Smooth muscle cell (in vitro differentiated cells): ENCODE measurements around the gene FAM111A. TPM values are rescaled to one million over a fixed set of nuclear protein-coding genes. Genes with fewer than 3 reads are reported as not detected.

Experiments used
- DNase-seq: peaks from one replicate; lab custom pipeline; 2025; ENCODE audit not compliant: unreplicated experiment; lab: John Stamatoyannopoulos, UW
- H2AFZ ChIP-seq: fragments of 200-600 bp; sonication (generic); 2 replicates; pipeline ENCODE4 v1.6.0; 2016; ENCODE audit warnings: antibody characterized with exemption, low read depth, mild to moderate bottlenecking
- H3F3A ChIP-seq: fragments of 200-600 bp; sonication (generic); 2 replicates; pipeline ENCODE4 v1.6.0; 2017; ENCODE audit warnings: antibody characterized with exemption, low read depth
- H3K27ac ChIP-seq: fragments of 200-600 bp; sonication (generic); 2 replicates; pipeline ENCODE4 v1.5.1; 2016; ENCODE audit warnings: low read depth, mild to moderate bottlenecking
- H3K27me3 ChIP-seq: fragments of 200-600 bp; sonication (generic); 2 replicates; pipeline ENCODE4 v1.6.1; 2016; ENCODE audit warnings: low read depth, mild to moderate bottlenecking
- H3K36me3 ChIP-seq: fragments of 200-600 bp; sonication (generic); 2 replicates; pipeline ENCODE4 v1.5.1; 2016; ENCODE audit warnings: low read depth
- H3K4me1 ChIP-seq: fragments of 200-600 bp; sonication (generic); 2 replicates; pipeline ENCODE4 v1.5.1; 2016; ENCODE audit warnings: low read depth
- H3K4me2 ChIP-seq: fragments of 200-600 bp; sonication (generic); 2 replicates; pipeline ENCODE4 v1.6.0; 2016; ENCODE audit warnings: mild to moderate bottlenecking
- H3K4me3 ChIP-seq: fragments of 200-600 bp; sonication (generic); 2 replicates; pipeline ENCODE4 v1.5.1; 2016; ENCODE audit warnings: mild to moderate bottlenecking
- H3K79me2 ChIP-seq: fragments of 200-600 bp; sonication (generic); 2 replicates; pipeline ENCODE4 v1.6.0; 2016; ENCODE audit warnings: low read depth, mild to moderate bottlenecking
- H3K9ac ChIP-seq: fragments of 200-600 bp; sonication (generic); 2 replicates; pipeline ENCODE4 v1.6.0; 2016; ENCODE audit warnings: low read depth
- H3K9me3 ChIP-seq: fragments of 200-600 bp; sonication (generic); replicated peaks from 2 replicates; pipeline ENCODE4 v1.5.1; 2016; ENCODE audit warnings: low read depth
- H4K20me1 ChIP-seq: fragments of 200-600 bp; sonication (generic); 2 replicates; pipeline ENCODE4 v1.6.0; 2016; ENCODE audit warnings: low read depth
- CTCF ChIP-seq: fragments of 200-600 bp; sonication (generic); IDR thresholded peaks from 2 replicates; pipeline ENCODE4 v1.5.1; 2017; ENCODE audit warnings: borderline replicate concordance, mild to moderate bottlenecking, antibody characterized with exemption; ENCODE audit not compliant: insufficient read depth, poor library complexity, severe bottlenecking
- WGBS: methylation state at CpG from one replicate; pipeline ENCODE4 v1.1.7; 2016; ENCODE audit warnings: low lambda C conversion rate; 5-methylcytosine and 5-hydroxymethylcytosine counted together
- polyA plus RNA-seq: library from polyadenylated mRNA; unstranded; fragments of >200 nt; fragmentation: Nextera tagmentation; extraction: Ambion mirVana; gene quantifications from 2 replicates; pipeline ENCODE4 v1.2.1, GENCODE V29; 2016
- total RNA-seq: library from RNA; depleted of rRNA; stranded (reverse); fragments of >200 nt; gene quantifications from 2 replicates; pipeline ENCODE4 v1.2.3, GENCODE V29; 2014

FAM111A gene
- total and polyA plus RNA-seq, 2 experiments from 2014 or later = 6.2 to 14.3 TPM

- Histone ChIP-seq H3K9me3 (no peaks in the 10 kb centered on the region), H3K27me3 (no peaks in the 10 kb centered on the region), H3K4me3 (no peak overlapping the region), H3K36me3 (no peaks in the 10 kb centered on the region), H3K9ac (no peak overlapping the region), H4K20me1 (peaks cover 55% of the 10 kb centered on the region), H3K79me2 (peaks cover 39% of the 10 kb centered on the region), H3K4me1 (peaks cover 34% of the 10 kb centered on the region), H2AFZ (no peak overlapping the region), H3F3A (peaks cover 5% of the 10 kb centered on the region), H3K27ac (no peak overlapping the region), H3K4me2 (no peak overlapping the region)
- 75% methylated on average over 2 of the region's 2 CpGs for WGBS
- DNase-seq = no peak
- no peak for TF ChIP-seq CTCF
These were observed 36.5 kb downstream of the FAM111A start for GRCh38 chr11:59179121-59179520.

- H3K79me2 ChIP-seq = peaks cover 39% of the 10 kb centered on the region
- WGBS = 76% methylated on average over 2 of the region's 2 CpGs
These were observed 37.6 kb downstream of the FAM111A start for GRCh38 chr11:59180168-59180776.

GRCh38 chr11:59180907-59181306 is 38.3 kb downstream of the FAM111A start:
- H4K20me1 ChIP-seq = peaks cover 66% of the 10 kb centered on the region
- 96% methylated on average over 2 of the region's 2 CpGs for WGBS
- H3K27me3 ChIP-seq = no peaks in the 10 kb centered on the region
- H3K27ac ChIP-seq = no peak overlapping the region
- H3K4me3 ChIP-seq = no peak overlapping the region
- H3F3A ChIP-seq = no peaks in the 10 kb centered on the region
- H2AFZ ChIP-seq = no peak overlapping the region
- no peak for DNase-seq
- peaks cover 39% of the 10 kb centered on the region for H3K79me2 ChIP-seq
- TF ChIP-seq CTCF = no peak
- no peak overlapping the region for H3K9ac ChIP-seq
- H3K4me2 ChIP-seq = no peak overlapping the region
- H3K36me3 ChIP-seq = no peaks in the 10 kb centered on the region
- no peaks in the 10 kb centered on the region for H3K9me3 ChIP-seq
- H3K4me1 ChIP-seq = peaks cover 20% of the 10 kb centered on the region

More at GRCh38 chr11:59180168-59180776, 37.6 kb downstream of the FAM111A start:
- Histone ChIP-seq H3K9ac (no peak overlapping the region), H3K27me3 (no peaks in the 10 kb centered on the region), H2AFZ (no peak overlapping the region), H3K9me3 (no peaks in the 10 kb centered on the region), H3K4me2 (no peak overlapping the region), H3K4me3 (no peak overlapping the region), H4K20me1 (peaks cover 63% of the 10 kb centered on the region), H3K27ac (no peak overlapping the region), H3K36me3 (no peaks in the 10 kb centered on the region), H3F3A (peaks cover 5% of the 10 kb centered on the region), H3K4me1 (peaks cover 23% of the 10 kb centered on the region)
- TF ChIP-seq CTCF = no peak
- no peak for DNase-seq
